ENCODE results near the gene PAPLN. TPM values are rescaled to one million over a fixed set of nuclear protein-coding genes. Genes with fewer than 3 reads are reported as not detected.

Gene PAPLN
- total and polyA plus RNA-seq, 9 of the 15 experiments (the other 6 are each of a cell fraction or from before 2014, with no cell fraction given): 0.43 to 3.5 (median 1.7) TPM

- TF ChIP-seq, protein P1, sequence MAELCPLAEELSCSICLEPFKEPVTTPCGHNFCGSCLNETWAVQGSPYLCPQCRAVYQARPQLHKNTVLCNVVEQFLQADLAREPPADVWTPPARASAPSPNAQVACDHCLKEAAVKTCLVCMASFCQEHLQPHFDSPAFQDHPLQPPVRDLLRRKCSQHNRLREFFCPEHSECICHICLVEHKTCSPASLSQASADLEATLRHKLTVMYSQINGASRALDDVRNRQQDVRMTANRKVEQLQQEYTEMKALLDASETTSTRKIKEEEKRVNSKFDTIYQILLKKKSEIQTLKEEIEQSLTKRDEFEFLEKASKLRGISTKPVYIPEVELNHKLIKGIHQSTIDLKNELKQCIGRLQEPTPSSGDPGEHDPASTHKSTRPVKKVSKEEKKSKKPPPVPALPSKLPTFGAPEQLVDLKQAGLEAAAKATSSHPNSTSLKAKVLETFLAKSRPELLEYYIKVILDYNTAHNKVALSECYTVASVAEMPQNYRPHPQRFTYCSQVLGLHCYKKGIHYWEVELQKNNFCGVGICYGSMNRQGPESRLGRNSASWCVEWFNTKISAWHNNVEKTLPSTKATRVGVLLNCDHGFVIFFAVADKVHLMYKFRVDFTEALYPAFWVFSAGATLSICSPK (IDR thresholded peaks at IDR 0.05; ENCODE audit: borderline replicate concordance): no peak
- TF ChIP-seq, protein P2, sequence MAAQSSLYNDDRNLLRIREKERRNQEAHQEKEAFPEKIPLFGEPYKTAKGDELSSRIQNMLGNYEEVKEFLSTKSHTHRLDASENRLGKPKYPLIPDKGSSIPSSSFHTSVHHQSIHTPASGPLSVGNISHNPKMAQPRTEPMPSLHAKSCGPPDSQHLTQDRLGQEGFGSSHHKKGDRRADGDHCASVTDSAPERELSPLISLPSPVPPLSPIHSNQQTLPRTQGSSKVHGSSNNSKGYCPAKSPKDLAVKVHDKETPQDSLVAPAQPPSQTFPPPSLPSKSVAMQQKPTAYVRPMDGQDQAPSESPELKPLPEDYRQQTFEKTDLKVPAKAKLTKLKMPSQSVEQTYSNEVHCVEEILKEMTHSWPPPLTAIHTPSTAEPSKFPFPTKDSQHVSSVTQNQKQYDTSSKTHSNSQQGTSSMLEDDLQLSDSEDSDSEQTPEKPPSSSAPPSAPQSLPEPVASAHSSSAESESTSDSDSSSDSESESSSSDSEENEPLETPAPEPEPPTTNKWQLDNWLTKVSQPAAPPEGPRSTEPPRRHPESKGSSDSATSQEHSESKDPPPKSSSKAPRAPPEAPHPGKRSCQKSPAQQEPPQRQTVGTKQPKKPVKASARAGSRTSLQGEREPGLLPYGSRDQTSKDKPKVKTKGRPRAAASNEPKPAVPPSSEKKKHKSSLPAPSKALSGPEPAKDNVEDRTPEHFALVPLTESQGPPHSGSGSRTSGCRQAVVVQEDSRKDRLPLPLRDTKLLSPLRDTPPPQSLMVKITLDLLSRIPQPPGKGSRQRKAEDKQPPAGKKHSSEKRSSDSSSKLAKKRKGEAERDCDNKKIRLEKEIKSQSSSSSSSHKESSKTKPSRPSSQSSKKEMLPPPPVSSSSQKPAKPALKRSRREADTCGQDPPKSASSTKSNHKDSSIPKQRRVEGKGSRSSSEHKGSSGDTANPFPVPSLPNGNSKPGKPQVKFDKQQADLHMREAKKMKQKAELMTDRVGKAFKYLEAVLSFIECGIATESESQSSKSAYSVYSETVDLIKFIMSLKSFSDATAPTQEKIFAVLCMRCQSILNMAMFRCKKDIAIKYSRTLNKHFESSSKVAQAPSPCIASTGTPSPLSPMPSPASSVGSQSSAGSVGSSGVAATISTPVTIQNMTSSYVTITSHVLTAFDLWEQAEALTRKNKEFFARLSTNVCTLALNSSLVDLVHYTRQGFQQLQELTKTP (IDR thresholded peaks at IDR 0.05; ENCODE audit: low read depth in 1 of 2, partially characterized antibody in 2 of 2): no peak
- TF ChIP-seq POLR2AphosphoS2 (IDR thresholded peaks at IDR 0.05; ENCODE audit: low read length): no peak
- TF ChIP-seq NFIC (IDR thresholded peaks at IDR 0.05): no peak
- no peak for TF ChIP-seq SETDB1 (IDR thresholded peaks at IDR 0.05; ENCODE audit: low read length)
- no peak for TF ChIP-seq POLR2AphosphoS5 (IDR thresholded peaks at IDR 0.05; ENCODE audit: control insufficient read depth, insufficient read depth, low read depth, low read length)
- TF ChIP-seq POLR3G (IDR thresholded peaks at IDR 0.05; ENCODE audit: extremely low read depth, insufficient read length, insufficient replicate concordance): no peak
These were observed 52.0 kb downstream of the PAPLN start (continued) for GRCh38 chr14:73289308-73289707.
